ACC112 (cell line): ENCODE results near the gene ACTRT3.
"Not testable (repeated sequence)": the region's sequence is repeated elsewhere in the genome, so short reads cannot be mapped to it uniquely, and the experiment has no call there.

Experiments
- H2AFZ ChIP-seq: fragments of 200-600 bp; sonication (generic); one replicate; pipeline ENCODE4 v1.6.0; 2017; ENCODE audit warnings: antibody characterized with exemption, low read length; ENCODE audit not compliant: unreplicated experiment
- H3K27ac ChIP-seq: fragments of 200-600 bp; sonication (generic); 2 replicates; pipeline ENCODE4 v1.5.1; 2014; ENCODE audit warnings: low read depth, mild to moderate bottlenecking, antibody characterized with exemption, low read length, moderate library complexity
- H3K27me3 ChIP-seq: fragments of 200-600 bp; sonication (generic); 2 replicates; pipeline ENCODE4 v1.6.1; 2014; ENCODE audit warnings: mild to moderate bottlenecking, antibody characterized with exemption, low read length, moderate library complexity, mixed read lengths; ENCODE audit not compliant: insufficient read depth
- H3K36me3 ChIP-seq: fragments of 200-600 bp; sonication (generic); 2 replicates; pipeline ENCODE4 v1.6.1; 2016; ENCODE audit warnings: mild to moderate bottlenecking, antibody characterized with exemption, low read length, moderate library complexity, mixed read lengths; ENCODE audit not compliant: insufficient read depth
- H3K4me1 ChIP-seq: fragments of 200-600 bp; sonication (generic); one replicate; pipeline ENCODE4 v1.6.1; 2016; ENCODE audit warnings: low read length, mixed read lengths; ENCODE audit not compliant: insufficient read depth, unreplicated experiment, control insufficient read depth
- H3K4me3 ChIP-seq: fragments of 200-600 bp; sonication (generic); 2 replicates; pipeline ENCODE4 v1.5.1; 2014; ENCODE audit warnings: mild to moderate bottlenecking, low read depth, low read length
- H3K79me2 ChIP-seq: fragments of 200-600 bp; sonication (generic); one replicate; pipeline ENCODE4 v1.6.0; 2016; ENCODE audit warnings: low read length; ENCODE audit not compliant: control insufficient read depth, unreplicated experiment, insufficient read depth

ACTRT3 gene

GRCh38 chr3:169750665-169751064 lies 18.7 kb downstream of the ACTRT3 start:
- Histone ChIP-seq H3K79me2 (no peaks in the 10 kb centered on the region), H3K4me3 (no peak overlapping the region), H3K27me3 (peaks cover 65% of the 10 kb centered on the region), H3K27ac (no peak overlapping the region), H2AFZ (no peak overlapping the region), H3K4me1 (no peaks in the 10 kb centered on the region), H3K36me3 (no peaks in the 10 kb centered on the region)

GRCh38 chr3:169748670-169749069 lies 20.7 kb downstream of the ACTRT3 start:
- Histone ChIP-seq H2AFZ (no peak overlapping the region), H3K27me3 (peaks cover 52% of the 10 kb centered on the region), H3K4me1 (no peaks in the 10 kb centered on the region), H3K4me3 (no peak overlapping the region), H3K36me3 (no peaks in the 10 kb centered on the region), H3K79me2 (no peaks in the 10 kb centered on the region), H3K27ac (no peak overlapping the region)

GRCh38 chr3:169746924-169747323 lies 22.4 kb downstream of the ACTRT3 start:
- H3K36me3 ChIP-seq = no peaks in the 10 kb centered on the region
- H3K27me3 ChIP-seq = peaks cover 38% of the 10 kb centered on the region
- no peak overlapping the region for H2AFZ ChIP-seq
- H3K4me3 ChIP-seq = no peak overlapping the region
- H3K27ac ChIP-seq = no peak overlapping the region
- H3K79me2 ChIP-seq = no peaks in the 10 kb centered on the region
- H3K4me1 ChIP-seq = no peaks in the 10 kb centered on the region

- no peak overlapping the region for H3K27ac ChIP-seq
Measured at GRCh38 chr3:169744366-169745054, 24.9 kb downstream of the ACTRT3 start.

GRCh38 chr3:169739067-169739466 lies 30.3 kb downstream of the ACTRT3 start:
- Histone ChIP-seq H2AFZ (no peak overlapping the region), H3K4me1 (no peaks in the 10 kb centered on the region), H3K27me3 (no peaks in the 10 kb centered on the region), H3K36me3 (no peaks in the 10 kb centered on the region), H3K79me2 (no peaks in the 10 kb centered on the region), H3K4me3 (no peak overlapping the region), H3K27ac (no peak overlapping the region)

More at GRCh38 chr3:169744366-169745054, 24.9 kb downstream of the ACTRT3 start:
- H3K4me3 ChIP-seq = no peak overlapping the region
- no peaks in the 10 kb centered on the region for H3K79me2 ChIP-seq
- no peaks in the 10 kb centered on the region for H3K4me1 ChIP-seq
- no peaks in the 10 kb centered on the region for H3K36me3 ChIP-seq
- peaks cover 28% of the 10 kb centered on the region for H3K27me3 ChIP-seq
- no peak overlapping the region for H2AFZ ChIP-seq

- H3K27ac ChIP-seq, H3K36me3 ChIP-seq, H2AFZ ChIP-seq, H3K79me2 ChIP-seq, H3K4me1 ChIP-seq, H3K4me3 ChIP-seq: not testable (repeated sequence)
- H3K27me3 ChIP-seq = peaks cover 52% of the 10 kb centered on the region
Measured at GRCh38 chr3:169731857-169732256, 37.5 kb downstream of the ACTRT3 start.

GRCh38 chr3:169722724-169723123 lies 46.6 kb downstream of the ACTRT3 start:
- no peak overlapping the region for H3K4me3 ChIP-seq
- H3K27me3 ChIP-seq = peaks cover 58% of the 10 kb centered on the region
- H3K4me1 ChIP-seq = no peaks in the 10 kb centered on the region
- H2AFZ ChIP-seq = no peak overlapping the region
- no peaks in the 10 kb centered on the region for H3K79me2 ChIP-seq
- no peaks in the 10 kb centered on the region for H3K36me3 ChIP-seq
- H3K27ac ChIP-seq = no peak overlapping the region

- not testable (repeated sequence) for H3K4me1 ChIP-seq, H2AFZ ChIP-seq, H3K36me3 ChIP-seq, H3K27ac ChIP-seq, H3K79me2 ChIP-seq, H3K4me3 ChIP-seq
- peaks cover 41% of the 10 kb centered on the region for H3K27me3 ChIP-seq
Measured at GRCh38 chr3:169718415-169718814, 50.9 kb downstream of the ACTRT3 start.
